ENCODE data around the gene GPR132.

GRCh38 chr14:105090493-105091053 lies 25.3 kb upstream of the GPR132 start:
- TF ChIP-seq, protein P1, sequence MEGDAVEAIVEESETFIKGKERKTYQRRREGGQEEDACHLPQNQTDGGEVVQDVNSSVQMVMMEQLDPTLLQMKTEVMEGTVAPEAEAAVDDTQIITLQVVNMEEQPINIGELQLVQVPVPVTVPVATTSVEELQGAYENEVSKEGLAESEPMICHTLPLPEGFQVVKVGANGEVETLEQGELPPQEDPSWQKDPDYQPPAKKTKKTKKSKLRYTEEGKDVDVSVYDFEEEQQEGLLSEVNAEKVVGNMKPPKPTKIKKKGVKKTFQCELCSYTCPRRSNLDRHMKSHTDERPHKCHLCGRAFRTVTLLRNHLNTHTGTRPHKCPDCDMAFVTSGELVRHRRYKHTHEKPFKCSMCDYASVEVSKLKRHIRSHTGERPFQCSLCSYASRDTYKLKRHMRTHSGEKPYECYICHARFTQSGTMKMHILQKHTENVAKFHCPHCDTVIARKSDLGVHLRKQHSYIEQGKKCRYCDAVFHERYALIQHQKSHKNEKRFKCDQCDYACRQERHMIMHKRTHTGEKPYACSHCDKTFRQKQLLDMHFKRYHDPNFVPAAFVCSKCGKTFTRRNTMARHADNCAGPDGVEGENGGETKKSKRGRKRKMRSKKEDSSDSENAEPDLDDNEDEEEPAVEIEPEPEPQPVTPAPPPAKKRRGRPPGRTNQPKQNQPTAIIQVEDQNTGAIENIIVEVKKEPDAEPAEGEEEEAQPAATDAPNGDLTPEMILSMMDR (IDR thresholded peaks at IDR 0.05), result peak; percentile 85 to 99 (median 96)
- TF ChIP-seq POLR2A (IDR thresholded peaks at IDR 0.05), result no peak

All from heart left ventricle (tissue), 13 donors.